ENCODE results near the gene LRRC71. TPM values are rescaled to one million over a fixed set of nuclear protein-coding genes. Genes with fewer than 3 reads are reported as not detected.

Gene LRRC71
- total RNA-seq, 6 donors from 2014 or later: 0.49 to 13.9 (median 6.3) TPM

GRCh38 chr1:156905176-156905575 lies 15.3 kb upstream of the LRRC71 start:
- Histone ChIP-seq H3K36me3 (peaks cover 0 to 50% (median 8%) of the 10 kb centered on the region in 4 donors), H3K4me1 (peaks cover 18 to 45% (median 37%) of the 10 kb centered on the region in 4 donors), H3K27me3 (no peaks in the 10 kb centered on the region), H3K4me3 (no peak overlapping the region), H3K27ac (no peak overlapping the region), H3K9me3 (no peaks in the 10 kb centered on the region)
- DNase-seq (no peak), ATAC-seq (ENCODE audit: low FRiP score in 2 of 2) (no peak)
- 79 to 90% methylated on average over 13 to 16 of the region's 16 CpGs for WGBS, 2 donors
- TF ChIP-seq POLR2AphosphoS5 (IDR thresholded peaks at IDR 0.05): no peak
- no peak for TF ChIP-seq EP300 (IDR thresholded peaks at IDR 0.05)
- TF ChIP-seq POLR2A (IDR thresholded peaks at IDR 0.05): no peak
- no peak for TF ChIP-seq CTCF (IDR thresholded peaks at IDR 0.05)

- ATAC-seq (ENCODE audit: low FRiP score in 2 of 2) (no peak), DNase-seq (no peak)
- Histone ChIP-seq H3K27me3 (no peaks in the 10 kb centered on the region), H3K4me1 (peaks cover 16 to 40% (median 33%) of the 10 kb centered on the region in 4 donors), H3K36me3 (peaks cover 0 to 55% (median 9%) of the 10 kb centered on the region in 4 donors), H3K27ac (no peak overlapping the region), H3K4me3 (no peak overlapping the region), H3K9me3 (no peaks in the 10 kb centered on the region)
- WGBS, 2 donors: 38 to 49% methylated on average over 4 of the region's 4 CpGs
- TF ChIP-seq POLR2A (IDR thresholded peaks at IDR 0.05) (no peak), EP300 (IDR thresholded peaks at IDR 0.05) (no peak), POLR2AphosphoS5 (IDR thresholded peaks at IDR 0.05) (no peak), CTCF (IDR thresholded peaks at IDR 0.05) (no peak)
Measured at GRCh38 chr1:156905651-156906050, 14.8 kb upstream of the LRRC71 start.

GRCh38 chr1:156906206-156906906 lies 14.1 kb upstream of the LRRC71 start:
- Histone ChIP-seq H3K4me1 (peaks cover 11 to 33% (median 26%) of the 10 kb centered on the region in 4 donors), H3K36me3 (peaks cover 0 to 59% (median 9%) of the 10 kb centered on the region in 4 donors), H3K9me3 (no peaks in the 10 kb centered on the region), H3K27me3 (no peaks in the 10 kb centered on the region), H3K27ac (no peak overlapping the region), H3K4me3 (no peak overlapping the region)
- TF ChIP-seq EP300 (IDR thresholded peaks at IDR 0.05) (no peak), CTCF (IDR thresholded peaks at IDR 0.05) (no peak), POLR2A (IDR thresholded peaks at IDR 0.05) (no peak), POLR2AphosphoS5 (IDR thresholded peaks at IDR 0.05) (no peak)
- DNase-seq (no peak), ATAC-seq (ENCODE audit: low FRiP score in 2 of 2) (no peak)
- WGBS, 2 donors: 91 to 96% methylated on average over 11 to 16 of the region's 16 CpGs

GRCh38 chr1:156908541-156908940 lies 11.9 kb upstream of the LRRC71 start:
- Histone ChIP-seq H3K4me1 (peaks cover 11 to 29% (median 15%) of the 10 kb centered on the region in 4 donors), H3K4me3 (no peak overlapping the region), H3K36me3 (peaks cover 0 to 79% (median 18%) of the 10 kb centered on the region in 4 donors), H3K27me3 (no peaks in the 10 kb centered on the region), H3K9me3 (no peaks in the 10 kb centered on the region), H3K27ac (no peak overlapping the region)
- TF ChIP-seq CTCF (IDR thresholded peaks at IDR 0.05) (no peak), EP300 (IDR thresholded peaks at IDR 0.05) (no peak), POLR2AphosphoS5 (IDR thresholded peaks at IDR 0.05) (no peak), POLR2A (IDR thresholded peaks at IDR 0.05) (no peak)
- 79 to 95% methylated on average over 8 to 21 of the region's 29 CpGs for WGBS, 2 donors
- ATAC-seq (ENCODE audit: low FRiP score in 2 of 2): no peak
- no peak for DNase-seq

GRCh38 chr1:156908955-156909354 lies 11.5 kb upstream of the LRRC71 start:
- ATAC-seq (ENCODE audit: low FRiP score in 2 of 2) (no peak), DNase-seq (no peak)
- TF ChIP-seq CTCF (IDR thresholded peaks at IDR 0.05) (no peak), EP300 (IDR thresholded peaks at IDR 0.05) (no peak), POLR2A (IDR thresholded peaks at IDR 0.05) (no peak), POLR2AphosphoS5 (IDR thresholded peaks at IDR 0.05) (no peak)
- H3K27me3 ChIP-seq: no peaks in the 10 kb centered on the region
- no peaks in the 10 kb centered on the region for H3K9me3 ChIP-seq
- peaks cover 10 to 25% (median 11%) of the 10 kb centered on the region in 4 donors for H3K4me1 ChIP-seq
- peaks cover 0 to 83% (median 21%) of the 10 kb centered on the region in 4 donors for H3K36me3 ChIP-seq
- no peak overlapping the region for H3K27ac ChIP-seq
- WGBS, 2 donors: 63 to 65% methylated on average over 7 to 10 of the region's 10 CpGs
- no peak overlapping the region for H3K4me3 ChIP-seq
